GM18870 (cell line): ENCODE data around the gene FFAR4.
"Not testable (repeated sequence)": the region's sequence is repeated elsewhere in the genome, so short reads cannot be mapped to it uniquely, and the experiment has no call there.

Experiments used
- ATAC-seq: cut with Tn5 transposase; IDR thresholded peaks from one replicate; pipeline ENCODE4 v1.9.1; 2021; ENCODE audit warnings: moderate library complexity; ENCODE audit not compliant: unreplicated experiment

Gene FFAR4

DNA sequence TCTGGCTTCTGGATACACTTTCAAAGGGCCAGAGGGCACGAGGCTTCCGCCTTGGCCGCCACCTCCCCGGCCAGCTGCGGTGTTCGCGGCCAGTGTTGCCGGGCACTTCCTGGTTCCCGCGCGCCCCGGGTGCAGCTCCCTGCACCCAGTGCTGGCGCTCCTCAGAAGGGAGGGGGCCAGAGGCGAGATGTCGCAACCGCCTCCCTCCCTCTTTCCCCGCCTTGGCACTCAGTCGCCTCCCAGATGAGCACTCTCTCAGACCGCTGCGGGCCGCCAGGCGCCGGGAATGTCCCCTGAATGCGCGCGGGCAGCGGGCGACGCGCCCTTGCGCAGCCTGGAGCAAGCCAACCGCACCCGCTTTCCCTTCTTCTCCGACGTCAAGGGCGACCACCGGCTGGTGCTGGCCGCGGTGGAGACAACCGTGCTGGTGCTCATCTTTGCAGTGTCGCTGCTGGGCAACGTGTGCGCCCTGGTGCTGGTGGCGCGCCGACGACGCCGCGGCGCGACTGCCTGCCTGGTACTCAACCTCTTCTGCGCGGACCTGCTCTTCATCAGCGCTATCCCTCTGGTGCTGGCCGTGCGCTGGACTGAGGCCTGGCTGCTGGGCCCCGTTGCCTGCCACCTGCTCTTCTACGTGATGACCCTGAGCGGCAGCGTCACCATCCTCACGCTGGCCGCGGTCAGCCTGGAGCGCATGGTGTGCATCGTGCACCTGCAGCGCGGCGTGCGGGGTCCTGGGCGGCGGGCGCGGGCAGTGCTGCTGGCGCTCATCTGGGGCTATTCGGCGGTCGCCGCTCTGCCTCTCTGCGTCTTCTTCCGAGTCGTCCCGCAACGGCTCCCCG, at the start of gene FFAR4:
FFAR4 (plus strand) TSS at position 231 of the 842 bp plus-strand sequence; CDS start at position 287, 56 bp downstream.
- ATAC-seq = no peak

DNA sequence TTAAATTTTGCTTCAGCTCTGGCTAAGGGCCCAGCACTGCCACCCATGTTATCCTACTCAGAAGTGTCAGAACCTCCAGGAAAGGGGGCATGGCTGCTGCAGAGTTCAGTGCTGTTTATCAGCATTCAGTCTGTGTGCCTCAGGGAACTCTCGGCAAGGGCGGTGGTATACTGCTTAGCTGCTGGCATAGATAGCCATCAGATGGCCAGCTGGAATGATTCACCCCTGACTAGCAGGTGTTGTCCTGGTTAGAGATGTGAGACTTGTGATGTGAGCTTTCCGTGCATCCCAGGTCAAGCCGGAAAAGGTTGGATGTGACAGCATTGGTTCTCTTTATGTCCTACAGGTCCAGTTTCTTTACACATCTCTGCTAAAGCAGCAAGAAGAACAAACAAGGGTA, 47.9 kb upstream of the FFAR4 start:
- no peak for ATAC-seq

DNA sequence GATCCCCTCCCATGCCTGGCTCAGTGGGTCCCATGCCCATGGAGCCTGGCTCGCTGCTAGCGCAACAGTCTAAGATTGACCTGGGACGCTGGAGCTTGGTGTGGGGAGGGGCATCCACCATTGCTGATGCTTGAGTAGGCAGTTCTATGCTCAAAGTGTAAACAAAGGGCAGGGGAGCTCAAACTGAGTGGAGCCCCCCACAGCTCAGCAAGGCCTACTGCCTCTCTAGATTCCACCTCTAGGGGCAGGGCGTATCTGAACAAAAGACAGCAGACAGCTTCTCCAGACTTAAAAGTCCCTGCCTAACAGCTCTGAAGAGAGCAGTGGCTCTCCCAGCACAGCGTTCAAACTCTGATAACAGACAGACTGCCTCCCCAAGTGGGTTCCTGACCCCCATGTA, 31.2 kb upstream of the FFAR4 start:
- no peak for ATAC-seq

DNA sequence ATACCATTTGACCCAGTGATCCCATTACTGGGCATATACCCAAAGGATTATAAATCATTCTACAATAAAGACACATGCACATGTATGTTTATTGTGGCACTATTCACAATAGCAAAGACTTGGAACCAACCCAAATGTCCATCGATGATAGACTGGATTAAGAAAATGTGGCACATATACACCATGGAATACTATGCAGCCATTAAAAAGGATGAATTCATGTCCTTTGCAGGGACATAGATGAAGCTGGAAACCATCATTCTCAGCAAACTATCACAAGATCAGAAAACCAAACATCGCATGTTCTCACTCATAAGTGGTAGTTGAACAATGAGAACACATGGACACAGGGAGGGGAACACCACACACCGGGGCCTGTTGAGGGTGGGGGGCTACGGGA, 25.6 kb upstream of the FFAR4 start:
- not testable (repeated sequence) for ATAC-seq

DNA sequence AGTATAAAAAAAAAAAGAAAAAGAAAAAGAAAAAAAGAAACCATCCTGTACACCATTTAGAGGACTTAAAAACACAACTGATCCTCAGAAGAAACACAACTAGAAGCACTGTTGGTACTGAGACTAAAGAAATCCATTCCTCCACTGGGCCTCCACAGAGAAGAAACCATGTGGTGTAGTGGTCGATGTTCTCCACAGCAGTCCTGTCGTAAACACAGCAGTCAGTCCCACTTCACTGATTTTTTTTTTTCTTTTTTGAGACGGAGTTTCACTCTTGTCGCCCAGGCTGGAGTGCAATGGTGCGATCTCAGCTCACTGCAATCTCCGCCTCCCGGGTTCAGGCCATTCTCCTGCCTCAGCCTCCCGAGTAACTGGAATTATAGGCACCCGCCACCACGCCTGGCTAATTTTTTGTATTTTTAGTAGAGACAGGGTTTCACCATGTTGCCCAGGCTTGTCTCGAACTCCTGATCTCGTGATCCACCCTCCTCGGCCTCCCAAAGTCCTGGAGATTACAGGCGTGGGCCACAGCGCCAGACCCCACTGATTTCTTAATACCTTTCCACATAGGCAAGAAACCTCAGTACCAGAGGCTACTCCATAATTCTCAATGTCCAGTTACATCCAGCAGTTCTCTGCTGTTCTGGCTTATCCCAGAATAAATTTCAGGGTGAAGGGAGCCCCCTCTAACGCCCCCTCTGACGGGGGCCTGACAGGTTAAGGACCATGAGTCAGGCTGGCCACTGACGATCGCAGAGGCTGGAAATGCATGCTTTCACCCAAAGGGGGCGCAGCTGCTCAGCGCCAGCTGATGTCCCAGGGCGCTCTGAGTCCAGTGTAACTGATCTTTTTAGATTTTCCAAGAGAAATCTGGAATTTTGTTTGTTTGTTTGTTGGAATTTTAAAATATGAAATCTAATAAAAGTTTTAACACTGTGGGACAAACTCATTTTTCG, 24.8 kb upstream of the FFAR4 start:
- no peak for ATAC-seq

DNA sequence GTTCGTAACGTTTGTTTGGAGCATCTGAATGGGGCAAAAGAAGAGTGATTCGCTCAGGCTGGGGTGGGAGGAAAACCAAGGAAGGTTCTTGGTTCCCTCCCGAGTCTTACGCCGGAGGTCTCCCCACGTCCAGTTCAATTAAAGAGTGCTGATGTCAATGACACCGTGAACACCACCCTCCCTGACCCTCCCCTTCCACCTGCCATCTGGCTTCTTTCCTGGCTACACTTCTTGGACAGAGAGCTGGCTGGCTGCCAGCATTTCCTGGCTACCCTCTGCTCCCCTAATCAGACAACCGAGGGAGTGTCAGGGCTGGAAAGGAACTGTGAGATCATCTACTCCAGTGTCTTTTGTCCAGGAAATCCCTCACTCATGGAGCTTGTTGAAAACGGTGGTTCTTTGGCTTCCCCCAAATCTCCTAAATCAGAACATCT, 24.1 kb upstream of the FFAR4 start:
- ATAC-seq = no peak

DNA sequence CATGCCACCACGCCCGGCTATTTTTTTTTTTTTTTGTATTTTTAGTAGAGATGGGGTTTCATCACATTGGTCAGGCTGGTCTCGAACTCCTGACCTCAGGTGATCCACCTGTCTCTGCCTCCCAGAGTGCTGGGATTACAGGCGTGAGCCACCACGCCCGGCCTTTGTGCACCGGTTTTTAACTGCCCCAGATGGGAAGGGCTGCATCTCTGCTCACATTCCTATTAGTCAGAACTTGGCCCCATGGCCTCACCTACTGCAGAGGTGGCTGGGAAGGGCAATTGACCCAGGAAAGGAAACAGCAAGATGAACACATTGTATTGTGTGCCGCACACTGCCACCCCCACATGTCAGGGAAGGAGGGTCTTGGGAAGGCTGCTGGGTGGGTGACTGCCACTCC, 19.5 kb upstream of the FFAR4 start:
- not testable (repeated sequence) for ATAC-seq

DNA sequence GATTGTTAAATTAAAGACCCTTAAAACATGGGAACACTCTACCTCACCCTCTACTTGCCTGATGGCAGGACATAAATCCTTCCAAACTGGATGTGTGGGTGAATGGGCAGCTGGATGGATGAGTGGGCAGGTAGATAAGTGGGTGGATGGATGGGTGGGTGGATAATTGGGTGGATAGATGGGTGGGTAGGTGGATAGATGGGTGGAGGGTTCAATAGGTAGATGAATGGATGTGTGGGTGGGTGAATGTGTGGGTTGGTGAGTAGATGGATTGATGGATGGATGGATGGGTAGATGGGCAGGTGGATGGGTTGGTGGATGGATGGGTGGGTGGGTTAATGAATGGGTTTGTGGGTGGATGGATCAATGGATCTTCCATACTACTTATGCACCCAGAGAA, 18.9 kb upstream of the FFAR4 start:
- no peak for ATAC-seq

DNA sequence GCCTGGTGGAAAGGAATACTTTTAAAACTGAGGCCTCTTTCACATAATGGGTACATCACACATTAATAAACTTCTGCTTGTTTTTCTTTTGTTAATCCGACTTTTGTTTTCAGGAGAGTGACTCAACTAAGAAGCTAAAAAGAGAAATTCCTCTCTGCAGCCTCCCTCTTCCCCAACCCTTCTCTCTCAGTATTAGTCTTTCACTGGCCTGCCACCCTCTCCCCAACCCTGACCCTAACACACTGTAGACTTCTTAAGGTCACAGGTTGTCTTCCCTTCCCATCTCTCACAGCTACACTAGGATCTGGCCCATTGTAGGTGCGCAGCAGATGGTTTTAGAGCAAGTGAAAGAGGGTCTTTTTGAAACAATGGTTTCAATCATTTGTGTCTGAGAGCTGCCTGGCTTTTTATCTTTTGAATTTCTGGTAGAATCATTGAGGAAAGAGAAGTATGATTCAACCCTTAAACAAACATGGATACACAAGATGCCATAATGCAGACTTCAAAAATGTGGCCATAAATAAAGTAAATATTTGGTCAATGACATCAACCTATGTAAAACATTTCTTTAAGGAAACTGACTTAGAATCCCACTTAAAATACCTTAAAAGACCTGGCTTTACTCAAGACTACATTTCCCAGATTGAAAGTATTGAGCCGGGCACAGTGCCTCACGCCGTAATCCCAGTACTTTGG, 17.9 kb upstream of the FFAR4 start:
- ATAC-seq = no peak

DNA sequence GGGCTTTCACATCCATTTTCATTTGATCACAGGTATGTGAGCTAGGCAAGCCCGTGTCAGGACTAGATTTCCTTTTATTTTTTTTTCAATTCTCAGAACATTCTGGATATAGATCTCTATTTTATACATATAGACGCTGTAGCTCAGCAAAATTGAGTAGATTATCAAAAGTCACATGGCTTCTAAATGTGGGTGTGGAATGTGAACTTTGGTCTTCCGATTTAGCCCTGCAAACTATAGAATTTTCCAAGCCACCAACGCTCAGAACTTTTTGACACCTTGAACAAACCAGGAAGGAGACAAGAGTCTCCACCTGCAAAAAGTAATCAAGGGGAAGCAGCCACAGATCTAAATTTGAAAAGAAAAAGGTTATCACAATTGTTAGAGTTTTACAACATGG, 15.9 kb upstream of the FFAR4 start:
- no peak for ATAC-seq

DNA sequence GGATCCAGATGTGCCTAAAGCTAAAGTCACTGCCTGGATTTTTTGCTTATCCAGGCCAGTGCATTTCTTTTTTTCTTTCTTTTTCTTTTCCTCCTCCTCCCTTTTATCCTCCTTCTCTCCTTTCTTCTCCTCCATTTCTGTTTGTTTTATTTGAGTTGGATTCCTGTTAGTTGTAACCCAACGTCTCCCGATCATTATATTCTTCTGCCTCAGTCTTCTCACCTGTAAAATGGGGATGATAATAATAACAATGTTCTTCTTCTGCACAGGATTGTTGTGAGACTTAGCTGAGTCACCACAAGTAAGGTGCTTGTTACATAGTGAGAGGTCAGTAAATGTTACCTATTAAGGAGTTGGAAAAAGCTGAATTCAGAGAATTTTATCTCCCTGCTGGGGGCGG, 13.7 kb upstream of the FFAR4 start:
- ATAC-seq = no peak

DNA sequence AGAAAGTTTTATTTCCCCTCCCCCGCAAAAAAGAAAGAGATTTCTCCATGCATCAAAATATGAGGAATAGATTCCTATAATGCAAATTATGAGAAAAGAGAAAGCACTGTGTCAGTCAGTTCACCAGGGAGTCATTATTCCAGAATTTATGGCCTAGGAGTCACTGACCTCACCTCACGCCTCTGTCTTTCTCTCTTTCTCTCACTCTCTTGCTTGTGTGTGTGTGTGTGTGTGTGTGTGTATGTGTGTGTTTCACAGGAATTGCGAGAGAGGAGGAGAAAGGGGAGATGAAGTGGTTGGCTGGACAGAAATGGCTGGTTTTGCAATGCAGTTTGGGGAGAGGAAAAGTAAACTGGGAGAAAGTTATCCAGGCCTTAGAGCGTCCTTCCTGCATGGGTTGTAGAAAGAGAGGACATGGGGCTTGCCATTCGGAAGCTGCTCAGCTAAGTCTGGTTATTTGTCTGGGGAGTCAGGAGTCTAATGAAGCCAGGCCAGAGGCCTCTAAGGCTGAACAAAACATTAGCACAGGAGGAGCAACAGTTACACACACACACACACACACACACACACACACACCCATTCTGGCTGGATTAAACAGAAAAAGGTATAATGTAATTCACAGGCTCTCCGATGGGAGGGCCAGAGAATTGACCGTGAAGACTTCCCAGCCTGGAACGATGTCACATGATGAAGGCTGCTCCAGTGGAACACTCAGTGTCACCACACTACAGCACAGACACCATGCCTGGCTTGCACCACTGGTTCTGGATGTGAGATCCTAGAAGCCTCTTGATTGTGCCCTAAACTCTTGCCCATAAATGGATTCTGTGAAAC, 12.8 kb upstream of the FFAR4 start:
- ATAC-seq = no peak

DNA sequence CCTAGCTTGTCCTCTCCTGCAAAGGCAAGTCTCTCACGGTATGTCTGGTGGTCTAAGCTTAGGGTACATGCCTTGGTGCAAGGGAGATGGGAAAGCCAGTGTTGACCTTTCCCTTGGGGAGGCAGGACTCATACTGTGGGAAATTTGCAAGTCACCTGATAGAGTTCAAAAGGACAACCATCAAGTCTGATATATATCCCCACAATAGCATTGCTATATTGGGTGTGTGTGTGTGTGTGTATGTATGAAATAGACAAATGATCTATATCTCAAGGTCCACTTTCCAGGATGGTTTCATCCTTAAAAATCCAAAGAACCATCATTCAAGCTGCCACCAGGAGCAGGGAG, 12.2 kb upstream of the FFAR4 start:
- ATAC-seq = no peak

DNA sequence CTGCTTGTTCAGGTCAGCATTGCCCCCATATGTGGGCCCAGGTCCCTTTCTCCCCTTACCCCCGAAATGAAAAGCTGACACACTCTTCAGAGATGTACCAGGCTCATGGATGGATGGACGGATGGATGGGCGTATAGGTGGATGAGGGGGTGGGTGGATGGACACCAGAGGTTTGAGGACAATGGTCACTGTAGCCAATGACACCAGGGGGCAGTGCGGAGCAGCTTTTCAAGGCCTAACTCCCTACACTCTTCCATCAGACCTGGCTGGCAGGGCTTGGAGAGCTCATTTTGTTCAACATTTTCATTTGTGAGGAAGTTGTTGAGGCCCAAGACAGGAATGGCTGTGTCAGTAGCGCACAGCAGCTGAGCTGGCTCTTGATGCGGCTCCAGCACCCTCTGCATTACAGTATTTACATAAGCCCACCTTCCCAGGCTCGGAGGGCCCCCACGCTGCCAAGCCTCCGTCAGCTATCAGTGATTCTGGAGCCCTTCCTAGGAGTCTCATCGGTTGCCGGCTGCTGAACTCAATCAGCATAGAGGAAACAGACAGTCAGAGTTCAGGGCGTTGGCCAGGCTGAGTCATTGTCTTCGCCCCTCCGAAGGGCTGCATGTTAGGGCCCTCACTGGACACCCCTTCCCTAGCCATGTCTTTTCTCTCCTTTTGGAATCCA, 11.6 kb upstream of the FFAR4 start:
- ATAC-seq = no peak

DNA sequence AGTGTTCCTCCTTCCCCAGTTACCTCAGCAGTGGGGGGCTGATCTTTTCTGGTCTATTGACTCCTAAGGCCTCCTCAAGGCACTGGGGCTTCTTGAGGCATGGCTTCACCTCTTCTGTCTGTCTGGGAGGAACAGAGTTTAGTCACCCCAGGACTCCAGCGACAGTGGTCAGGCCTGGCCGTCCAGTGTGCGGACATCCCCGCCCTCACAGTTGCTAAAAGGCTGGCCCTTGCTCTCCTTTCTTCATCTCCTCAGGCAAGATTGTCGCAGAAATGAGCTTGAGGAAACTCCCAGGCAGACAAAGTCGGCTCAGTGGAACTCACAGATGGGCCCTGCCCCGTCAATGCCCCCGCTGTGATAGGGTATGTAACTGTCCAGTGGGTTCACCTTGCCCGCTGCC, 7.0 kb upstream of the FFAR4 start:
- ATAC-seq = no peak

DNA sequence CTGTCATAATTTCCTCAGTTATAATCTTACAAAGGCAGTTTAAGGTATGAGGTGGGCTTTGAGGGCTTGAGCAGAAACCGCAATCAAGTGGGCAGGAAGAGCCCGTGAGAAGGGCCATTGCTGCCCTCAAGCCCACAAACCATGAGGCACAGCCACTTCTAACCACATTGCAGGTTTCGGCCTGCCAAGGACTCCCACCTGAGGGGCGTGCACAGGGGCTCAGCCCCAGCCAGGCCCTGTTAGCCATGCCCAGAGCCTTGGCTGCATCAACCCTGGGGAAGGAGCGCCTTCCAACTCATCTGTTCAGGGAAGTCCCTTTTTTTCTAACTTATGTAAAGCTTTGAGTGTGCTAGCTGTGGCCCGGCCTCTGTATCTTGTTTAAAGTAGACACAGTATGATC, 5.9 kb upstream of the FFAR4 start:
- no peak for ATAC-seq

DNA sequence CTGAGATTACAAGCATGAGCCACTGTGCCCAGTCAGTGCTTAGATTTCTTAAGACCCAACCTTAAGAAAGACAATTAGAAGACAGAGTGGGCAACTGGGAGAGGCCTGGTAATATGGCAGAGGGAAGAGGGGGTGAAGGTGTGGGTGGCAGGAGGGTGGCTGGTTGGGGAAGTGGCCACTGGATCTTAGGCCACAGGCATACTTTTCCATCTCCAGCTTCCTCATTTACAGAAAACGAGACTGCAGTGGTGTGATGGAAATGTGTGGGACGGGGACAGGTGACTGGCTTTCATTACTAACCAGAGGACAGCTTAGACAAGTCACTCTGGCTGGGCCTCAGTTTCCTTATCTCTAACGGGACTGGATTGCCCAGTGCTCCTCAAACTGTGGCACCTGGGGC, 1.0 kb upstream of the FFAR4 start:
- ATAC-seq = no peak

DNA sequence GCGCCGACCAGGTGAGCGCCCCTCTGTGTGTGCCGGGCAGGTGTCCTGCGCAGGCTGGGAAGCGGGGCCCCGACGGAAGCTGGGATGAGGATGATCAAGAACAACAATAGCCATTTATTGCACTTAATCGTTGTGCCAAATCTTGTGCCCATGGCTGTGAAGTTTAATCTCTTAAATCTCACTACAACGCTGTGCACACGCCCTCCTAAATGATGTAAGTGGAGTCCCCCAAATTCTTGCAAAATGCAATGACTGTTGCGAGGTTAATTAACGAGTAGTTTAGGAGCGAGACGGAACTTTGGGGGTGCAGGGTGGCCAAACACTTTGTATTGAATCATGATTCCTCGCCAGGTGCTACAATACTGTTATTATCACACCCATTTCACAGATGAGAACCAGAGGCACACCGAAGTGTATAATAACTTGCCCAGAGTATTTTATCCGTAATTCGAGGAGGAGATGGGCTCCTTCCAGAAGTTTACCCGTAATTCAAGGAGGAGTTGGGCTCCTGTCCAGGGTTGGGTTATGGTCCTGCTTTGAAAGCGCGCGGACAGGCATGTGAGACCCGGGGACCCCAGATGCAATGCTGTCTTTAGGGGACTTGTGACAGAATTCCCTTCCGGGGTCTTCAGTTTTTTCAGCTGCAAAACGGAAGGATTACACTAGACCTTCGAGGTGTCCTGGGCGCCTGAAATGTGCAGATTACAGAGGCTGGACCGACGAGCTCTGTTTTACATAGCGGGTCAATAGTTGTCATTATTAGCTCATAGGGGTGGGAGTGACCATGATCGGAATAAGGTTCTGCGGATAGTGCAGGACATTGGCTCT, 1.0 kb downstream of the FFAR4 start:
- no peak for ATAC-seq

DNA sequence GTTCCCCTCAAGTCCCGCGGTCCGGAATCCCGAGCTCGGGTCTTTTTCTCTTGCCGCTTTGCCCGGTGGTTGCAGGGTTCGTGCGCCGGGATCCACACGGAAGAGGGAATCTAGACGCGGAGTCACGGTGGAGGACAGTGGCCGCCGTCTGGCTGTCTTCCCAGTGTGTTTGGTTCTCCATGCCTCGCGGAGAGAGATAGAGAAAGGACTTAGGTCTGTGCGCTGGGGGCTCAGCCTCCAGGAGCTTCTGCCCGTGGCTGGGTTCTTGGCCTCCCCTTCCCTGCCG, 1.6 kb downstream of the FFAR4 start:
- no peak for ATAC-seq
